NCI-H526 treated with DMSO at 0.1 percent for 48 hours (cell line): ENCODE measurements around the gene ID3.

Experiments used
- DNase-seq: peaks from one replicate; lab custom pipeline; 2025; lab: John Stamatoyannopoulos, UW

The ID3 gene

DNA sequence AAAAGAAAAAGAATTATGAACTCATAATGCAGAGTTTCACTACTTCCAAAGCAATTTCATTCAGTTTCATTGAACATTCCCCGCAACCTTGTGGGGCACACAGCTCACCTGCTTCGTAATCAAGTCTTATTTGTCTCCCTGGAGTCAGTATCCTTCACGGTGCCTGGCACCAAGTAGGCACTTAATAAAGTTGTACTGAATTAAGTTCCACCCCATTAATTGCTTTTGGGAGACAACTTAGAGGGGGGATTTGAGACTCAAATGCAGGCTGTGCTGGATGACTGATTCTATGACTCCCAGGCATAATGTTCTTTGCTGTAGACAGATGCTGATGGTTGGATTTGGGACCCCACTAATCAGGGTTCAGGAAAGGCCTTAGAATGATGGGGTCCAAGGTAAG, 6.5 kb upstream of the ID3 start:
- no peak for DNase-seq

DNA sequence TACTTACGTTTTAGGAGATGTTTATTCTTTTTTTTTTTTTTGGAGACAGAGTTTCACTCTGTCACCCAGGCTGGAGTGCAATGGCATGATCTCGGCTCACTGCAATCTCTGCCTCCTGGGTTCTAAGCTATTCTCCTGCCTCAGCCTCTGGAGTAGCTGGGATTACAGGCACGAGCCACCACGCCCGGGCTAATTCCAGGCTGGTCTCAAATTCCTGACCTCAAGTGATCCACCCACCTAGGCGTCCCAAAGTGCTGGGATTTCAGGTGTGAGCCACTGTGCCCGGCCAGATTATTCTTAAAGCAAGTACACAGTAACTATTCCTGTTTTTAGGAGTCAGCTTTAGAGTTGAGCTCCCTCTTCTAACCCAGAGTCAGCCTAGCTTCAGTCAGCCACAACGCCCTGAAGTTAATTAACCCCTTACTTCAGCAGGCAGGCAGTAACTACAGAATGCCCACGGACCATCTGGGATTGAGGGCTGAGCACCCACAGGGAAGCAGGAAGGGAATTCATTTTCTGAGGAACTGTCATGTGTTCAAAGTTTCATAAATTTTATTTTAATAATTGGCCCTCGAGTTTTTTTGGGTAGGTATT, 5.3 kb upstream of the ID3 start:
- no peak for DNase-seq

DNA sequence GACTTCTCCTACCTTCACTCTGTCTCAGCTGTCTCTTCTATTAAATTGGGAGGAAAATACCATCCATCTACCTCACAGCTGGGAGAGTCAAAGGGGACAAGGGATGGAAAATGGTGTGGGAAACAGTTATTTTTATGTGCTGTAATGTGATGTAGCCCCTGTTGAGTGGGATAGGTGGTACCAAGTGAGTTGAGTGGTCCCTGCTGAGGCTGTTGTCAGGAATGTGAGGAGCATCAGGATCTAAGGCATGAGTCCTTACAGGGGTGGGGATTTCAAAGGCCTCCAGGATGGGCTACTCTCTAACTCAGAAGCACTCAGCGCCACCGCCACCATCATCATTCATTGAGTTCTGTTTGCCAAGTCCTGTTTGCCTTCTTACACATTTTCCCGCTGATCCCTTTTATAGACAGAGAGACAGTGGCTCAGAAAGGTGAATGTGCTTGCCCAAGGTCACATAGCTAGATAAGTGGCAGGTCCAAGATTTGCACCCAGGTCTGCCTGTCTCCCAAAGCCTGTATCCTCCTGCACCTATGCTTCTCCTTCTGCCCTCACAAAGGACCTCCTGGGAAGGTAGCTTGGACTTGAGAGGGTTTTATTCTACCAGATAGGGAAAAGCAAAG, 4.6 kb upstream of the ID3 start:
- no peak for DNase-seq

DNA sequence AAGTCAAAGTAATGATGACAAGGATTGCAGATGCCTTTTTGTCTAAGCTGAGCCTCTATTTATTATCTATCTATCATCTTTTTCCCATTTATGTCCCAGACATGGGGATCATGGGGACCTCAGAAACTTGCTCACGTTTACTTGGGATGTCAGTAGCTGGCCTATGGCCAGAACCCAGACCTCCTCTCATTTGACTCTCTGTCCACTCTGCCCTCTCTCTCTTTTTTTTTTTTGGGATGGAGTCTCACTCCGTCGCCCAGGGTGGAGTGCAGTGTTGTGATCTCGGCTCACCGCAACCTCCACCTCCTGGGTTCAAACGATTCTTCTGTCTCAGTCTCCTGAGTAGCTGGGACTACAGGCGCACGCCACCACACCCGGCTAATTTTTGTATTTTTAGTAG, 3.7 kb upstream of the ID3 start:
- no peak for DNase-seq

DNA sequence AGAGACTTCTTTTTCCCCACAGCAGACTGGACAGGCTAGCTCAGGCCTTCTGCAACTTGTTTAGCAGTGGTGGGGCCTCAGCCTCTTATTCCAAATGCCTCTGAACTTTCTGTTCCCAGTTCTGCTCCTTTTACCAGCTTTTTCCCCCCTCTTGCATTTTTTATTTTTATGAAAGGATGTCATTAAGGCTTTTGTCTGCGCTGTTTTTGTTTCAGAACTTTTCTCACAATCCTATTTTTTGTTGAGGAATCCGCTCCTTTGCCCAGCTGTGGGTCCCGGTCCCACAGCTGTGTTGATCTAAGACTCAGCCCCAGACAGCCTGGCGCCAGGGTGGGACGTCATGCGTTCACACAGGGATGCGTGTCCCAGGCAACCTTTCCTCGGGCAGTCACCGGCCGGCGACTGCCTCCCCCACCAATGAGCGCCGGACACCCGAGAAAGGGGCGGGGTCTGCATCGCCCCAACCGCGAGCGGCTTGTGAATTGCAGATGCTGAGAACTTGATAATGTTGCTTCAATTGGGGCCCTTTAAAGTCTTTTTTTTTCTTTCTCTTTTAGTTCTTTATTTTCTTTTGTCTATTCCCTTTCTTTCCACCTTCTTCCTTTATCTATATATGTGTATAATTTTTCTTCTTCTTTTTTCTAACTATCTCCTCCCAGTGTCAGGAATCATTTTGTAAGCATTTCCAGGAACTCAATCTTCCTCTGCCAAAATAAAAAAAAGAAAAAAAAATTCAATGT, 3.0 kb upstream of the ID3 start:
- DNase-seq, result peak; percentile 84

DNA sequence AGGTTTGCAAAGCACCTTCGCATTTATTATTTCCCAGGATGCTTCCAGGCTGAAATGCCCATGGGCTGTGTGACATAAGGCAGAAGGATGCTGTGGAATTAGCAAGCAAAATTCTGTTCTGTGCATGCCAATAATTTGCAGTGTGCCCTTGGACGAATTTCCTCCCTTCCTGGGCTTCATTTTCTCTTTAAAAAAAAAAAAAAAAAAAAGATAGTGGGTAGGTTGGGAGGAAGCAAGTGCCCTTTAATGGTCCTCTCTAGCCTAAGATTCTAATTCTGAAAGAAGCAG, 2.5 kb upstream of the ID3 start:
- no peak for DNase-seq

DNA sequence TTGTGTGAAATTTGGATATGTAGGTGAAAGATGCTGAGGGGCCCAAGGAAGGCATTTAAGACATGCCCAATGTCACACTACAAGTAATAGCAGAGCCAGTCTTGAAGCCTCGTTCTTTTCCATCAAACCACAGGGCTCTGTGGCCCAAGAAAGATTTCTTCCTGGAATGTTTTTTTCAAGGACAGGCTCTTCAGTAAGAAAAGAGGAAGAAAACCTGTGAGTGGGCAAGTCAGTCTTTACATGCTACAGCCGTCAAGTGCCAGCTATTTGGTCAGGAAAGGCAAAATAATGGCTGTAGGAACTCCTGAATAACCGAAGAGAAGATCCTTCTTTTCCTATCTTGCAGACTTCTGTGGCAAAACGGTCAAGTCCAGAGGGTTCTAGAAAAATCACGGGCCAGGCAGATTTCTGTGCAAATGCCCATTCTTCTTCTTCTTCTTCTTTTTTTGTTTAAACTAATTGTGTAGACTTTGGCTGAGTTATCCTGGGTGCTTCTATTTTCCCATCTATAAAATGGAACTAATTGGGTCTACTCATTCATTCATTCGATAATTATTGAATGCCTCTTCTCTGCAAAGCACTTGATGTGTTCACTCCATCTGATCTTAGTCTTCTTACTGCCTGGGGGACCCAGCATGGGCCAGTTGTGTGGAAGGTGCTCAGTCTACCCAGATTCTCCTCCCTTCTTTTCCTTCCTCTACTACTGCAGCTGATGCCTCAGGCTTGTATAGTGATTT, 1.9 kb upstream of the ID3 start:
- DNase-seq, result no peak

DNA sequence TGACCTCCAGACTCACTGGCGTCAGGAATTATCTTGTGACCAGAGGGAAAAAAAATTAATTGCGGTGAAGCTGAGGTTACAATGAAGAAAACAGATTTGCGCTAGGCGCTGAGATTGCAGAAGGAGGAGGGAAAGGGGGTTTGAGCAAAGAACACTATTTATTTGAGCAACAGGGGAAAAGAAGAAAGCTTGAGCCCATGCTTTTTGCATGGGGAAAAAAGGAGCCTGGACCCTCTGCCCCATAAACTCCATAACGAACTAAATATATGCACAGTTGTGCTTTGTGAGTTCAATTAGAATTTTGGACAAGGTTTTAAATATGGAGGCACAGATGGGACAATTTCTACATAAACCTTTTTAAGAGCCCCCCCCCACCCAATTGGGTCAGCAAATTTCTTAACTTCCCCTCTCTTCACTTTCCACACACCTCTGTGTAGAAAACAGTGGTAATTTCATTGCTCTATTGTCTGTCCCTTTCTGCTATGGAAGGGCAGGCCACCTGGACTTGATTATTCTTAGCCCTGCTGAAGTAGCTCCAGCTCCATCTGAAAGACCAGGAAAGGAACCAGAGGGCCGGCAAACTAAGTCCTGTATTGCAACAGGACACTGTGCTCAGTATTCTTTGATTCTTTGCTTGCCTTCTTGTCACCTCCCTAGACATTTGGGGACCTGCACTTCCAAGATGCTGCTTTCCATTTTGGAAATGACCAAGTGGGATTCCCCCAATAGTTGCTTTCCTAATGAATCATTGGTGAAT, 862 bp upstream of the ID3 start:
- no peak for DNase-seq

DNA sequence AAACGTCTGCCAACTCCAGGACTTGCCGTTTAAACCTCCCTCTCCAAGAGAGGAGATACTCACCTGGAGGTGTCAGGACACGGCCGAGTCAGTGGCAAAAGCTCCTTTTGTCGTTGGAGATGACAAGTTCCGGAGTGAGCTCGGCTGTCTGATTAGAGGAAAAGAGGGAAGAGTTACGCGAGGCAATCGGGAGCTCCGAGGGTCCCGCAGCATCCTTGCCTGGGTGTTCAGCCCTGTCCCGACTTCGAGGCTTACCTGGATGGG, 497 bp downstream of the ID3 start:
- DNase-seq, result no peak

DNA sequence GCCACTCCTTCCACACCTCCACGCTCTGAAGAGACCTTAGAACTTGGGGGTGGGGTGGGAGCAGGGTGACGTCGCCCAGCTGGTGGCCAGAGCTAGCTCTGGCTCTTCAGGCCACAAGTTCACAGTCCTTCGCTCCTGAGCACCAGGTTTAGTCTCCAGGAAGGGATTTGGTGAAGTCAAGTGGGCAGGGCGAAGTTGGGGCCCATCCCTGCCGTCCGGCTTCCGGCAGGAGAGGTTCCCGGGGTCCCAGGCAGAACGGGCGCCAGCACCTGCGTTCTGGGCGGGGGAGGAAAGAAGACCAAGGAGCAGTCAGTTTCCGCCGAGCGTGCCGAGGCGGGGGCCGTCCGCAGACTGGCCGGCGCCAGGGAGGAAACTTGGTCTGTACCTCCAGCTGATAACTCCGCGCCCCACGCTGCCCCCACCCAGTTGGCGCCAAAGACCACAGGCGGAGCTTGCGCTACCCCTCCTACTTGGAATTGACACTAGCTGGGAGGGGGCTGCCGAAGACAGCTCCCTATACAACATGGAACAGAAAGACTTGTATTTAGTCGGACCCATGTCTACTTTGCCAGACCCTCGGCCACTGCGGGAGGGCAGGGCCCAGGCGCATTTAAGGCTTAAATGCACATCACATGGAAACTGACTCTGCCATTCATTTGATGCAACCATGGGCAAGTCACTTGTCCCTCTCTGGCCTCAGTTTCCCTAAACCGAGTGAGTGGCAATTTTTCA, 995 bp downstream of the ID3 start:
- DNase-seq, result peak; percentile 67

DNA sequence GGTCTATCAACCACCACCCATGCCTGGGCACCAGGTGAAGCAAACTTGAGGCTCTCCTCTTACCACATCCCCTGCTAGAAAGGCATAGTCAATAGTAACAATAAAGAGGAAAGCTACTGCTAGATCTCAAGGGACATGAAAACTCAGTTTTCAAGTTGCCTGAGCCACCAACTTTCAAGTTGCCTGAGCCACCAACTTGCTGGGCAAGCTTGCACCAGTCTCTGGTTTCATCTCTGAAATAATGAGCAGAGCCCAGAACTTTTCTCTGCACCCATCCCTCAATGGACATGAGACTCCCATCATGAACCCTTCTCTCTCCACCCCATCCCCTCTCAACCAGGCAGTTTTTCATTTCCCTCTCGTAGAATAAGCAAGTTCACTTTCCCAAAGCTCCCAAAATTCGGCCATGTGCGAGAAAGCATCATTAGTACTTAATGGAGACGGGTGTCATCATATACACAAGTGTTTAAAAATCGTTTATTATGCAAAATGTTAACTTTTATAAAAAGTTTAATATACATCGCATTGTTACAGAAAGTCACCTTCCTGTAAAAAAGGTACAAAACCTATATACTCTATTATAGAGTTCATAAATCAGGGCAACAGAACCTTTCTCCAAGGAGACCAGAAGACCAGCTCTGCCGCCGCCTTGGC, 1.7 kb downstream of the ID3 start:
- DNase-seq, result no peak

DNA sequence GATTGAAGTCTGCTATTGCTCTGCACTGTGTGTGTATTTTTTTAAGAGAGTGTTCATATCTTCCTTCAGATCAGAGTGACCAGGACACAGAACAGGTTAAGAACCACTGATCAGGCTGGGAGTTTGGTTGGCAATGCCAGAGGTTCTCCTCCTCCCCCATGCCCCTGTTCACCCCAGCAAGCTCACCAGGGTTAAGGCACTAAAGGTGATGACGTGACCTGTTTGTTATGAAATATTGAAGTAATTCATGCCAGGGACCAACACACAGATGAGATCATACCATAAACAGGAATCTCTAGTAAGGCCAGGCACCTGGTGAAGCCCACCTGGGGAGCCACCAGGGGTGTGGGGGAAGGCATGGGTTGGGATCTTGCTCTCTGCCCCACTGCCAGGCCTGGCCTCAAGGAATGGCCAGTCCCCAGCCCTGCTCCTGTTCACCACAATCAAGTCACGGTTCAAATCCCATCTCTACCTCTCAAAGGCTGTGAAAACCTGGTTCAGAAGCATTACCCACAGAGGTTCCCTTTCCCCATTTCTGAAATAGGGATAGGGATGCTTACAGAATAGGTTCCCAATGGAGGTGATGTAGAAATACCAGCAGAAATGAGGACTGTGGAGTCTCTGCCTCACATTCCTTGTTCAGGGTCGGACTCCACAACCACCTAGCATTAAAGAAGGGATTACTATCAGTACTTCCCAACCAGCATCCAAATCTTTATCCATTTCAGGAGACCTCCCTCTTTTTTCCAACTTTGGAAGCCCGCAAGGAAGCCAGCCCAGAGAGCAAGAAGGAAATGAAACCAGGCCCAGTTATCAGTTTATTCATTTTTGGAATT, 2.4 kb downstream of the ID3 start:
- DNase-seq, result no peak

DNA sequence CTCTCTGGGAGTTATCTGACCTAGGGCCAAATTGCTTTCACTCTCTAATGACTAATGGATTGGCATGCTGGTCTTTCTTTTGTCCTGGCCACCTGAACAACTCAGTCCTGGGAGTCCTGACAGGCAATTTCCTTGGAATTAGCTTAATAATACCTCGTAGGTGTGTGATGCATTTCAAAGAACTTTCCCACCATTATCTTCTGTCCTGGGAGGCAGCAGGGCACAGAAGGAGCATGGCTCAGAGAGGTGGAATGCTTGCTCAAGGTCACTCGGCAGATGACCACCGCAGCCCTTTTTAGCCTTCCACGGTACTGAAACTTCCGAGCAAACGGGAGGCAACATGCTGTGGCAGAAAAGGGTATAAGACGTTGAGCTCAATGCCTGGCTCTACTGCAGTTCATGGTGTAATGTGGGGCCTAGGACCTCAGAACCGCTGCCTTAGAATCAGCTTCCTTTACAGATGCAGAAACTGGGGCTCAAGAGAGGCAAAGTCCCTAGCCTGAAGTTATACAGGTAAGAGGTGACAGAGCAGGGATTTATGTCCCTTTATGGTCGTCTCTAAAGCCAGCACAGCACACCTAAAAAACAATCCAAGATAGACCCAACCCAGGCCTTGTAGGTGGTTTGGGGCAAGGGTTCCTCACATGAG, 3.2 kb downstream of the ID3 start:
- no peak for DNase-seq

DNA sequence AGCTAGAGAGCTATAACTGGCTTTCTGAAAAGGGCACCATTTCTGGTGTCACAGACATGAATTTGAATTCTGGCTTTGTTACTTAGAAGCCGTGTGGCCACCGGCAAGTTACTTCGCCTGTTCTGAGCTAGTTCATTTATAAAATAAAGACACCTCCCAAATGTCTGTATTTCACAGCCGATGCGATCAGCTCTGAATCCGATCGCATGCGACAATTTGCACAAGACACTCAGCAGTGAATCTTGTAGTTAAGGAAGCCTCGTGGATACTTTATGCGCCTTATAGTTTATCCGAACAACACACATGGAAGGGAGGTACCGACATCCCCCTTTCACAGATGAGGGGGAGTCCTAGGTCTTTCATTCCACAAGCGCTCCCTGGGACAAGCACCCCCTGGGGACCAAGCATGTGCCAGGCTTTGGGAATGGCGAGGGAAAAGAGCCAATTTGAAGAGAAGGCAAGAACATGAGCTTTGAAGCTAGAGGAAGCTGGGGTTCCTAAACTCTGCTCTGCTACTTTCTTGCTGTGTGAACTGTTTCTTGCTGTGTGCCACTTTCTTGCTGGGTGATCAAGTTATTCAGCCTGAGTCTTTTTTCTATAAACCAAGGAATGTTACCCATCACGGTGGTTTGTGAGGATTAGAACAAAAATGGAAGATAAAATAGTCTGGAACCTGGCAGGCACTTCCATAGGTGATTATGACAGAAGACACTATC, 3.9 kb downstream of the ID3 start:
- DNase-seq, result peak; percentile 24

DNA sequence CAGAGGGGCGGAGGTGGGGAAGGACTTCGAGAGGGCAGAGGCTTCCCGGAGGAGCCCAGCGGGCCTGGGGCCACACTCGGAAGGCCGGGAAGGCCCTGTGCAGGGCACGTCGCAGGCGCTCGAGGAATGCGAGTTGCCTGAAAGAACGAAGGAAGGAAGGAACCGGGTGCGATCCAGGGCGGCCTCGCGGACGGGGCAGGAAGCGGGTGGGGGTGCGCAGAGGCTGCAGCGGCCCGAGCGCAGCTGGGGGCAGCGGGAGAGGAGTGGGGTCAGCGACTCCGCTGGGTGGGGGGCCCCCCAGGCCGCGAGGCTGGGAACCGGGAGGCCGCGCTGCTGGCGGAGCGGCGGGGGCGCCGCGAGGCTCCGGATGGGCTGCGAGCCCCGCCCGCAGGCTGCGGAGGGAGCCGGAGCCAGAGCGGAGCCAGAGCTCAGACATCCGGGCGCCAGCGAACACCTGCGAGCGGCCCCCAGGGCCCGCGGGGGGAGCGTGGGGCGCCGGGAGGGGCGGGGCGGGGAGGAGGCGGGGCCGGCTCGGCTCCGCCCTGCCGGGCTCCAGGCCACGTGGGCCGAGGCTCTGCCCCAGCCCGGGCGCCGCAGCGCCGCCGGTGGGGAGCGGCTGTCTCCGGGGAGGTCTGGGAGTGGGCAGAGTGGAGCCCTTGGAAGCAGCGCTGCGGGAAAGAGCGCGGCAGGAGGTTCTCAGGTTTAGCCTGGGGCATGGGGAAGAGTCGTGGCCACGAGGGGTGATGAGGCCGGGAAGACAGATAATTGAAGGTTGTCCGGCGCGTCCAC, 4.6 kb downstream of the ID3 start:
- peak; percentile 91 for DNase-seq

DNA sequence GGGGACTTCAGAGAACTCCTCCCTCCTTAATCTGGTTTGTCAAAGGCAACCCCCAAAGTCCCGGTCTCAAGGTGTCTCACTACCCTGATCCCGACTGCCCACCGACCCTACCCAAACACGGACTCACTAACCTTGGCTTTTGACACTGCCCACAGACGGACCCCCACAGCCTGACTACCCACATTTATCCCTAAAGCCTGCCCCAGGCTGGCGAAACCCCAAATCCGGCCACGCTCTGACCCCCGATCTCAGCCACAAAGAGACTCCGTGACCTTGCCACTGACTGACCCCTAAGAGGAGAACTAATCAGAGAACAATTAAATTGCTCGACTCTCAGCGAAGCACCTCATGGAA, 5.2 kb downstream of the ID3 start:
- DNase-seq, result no peak

DNA sequence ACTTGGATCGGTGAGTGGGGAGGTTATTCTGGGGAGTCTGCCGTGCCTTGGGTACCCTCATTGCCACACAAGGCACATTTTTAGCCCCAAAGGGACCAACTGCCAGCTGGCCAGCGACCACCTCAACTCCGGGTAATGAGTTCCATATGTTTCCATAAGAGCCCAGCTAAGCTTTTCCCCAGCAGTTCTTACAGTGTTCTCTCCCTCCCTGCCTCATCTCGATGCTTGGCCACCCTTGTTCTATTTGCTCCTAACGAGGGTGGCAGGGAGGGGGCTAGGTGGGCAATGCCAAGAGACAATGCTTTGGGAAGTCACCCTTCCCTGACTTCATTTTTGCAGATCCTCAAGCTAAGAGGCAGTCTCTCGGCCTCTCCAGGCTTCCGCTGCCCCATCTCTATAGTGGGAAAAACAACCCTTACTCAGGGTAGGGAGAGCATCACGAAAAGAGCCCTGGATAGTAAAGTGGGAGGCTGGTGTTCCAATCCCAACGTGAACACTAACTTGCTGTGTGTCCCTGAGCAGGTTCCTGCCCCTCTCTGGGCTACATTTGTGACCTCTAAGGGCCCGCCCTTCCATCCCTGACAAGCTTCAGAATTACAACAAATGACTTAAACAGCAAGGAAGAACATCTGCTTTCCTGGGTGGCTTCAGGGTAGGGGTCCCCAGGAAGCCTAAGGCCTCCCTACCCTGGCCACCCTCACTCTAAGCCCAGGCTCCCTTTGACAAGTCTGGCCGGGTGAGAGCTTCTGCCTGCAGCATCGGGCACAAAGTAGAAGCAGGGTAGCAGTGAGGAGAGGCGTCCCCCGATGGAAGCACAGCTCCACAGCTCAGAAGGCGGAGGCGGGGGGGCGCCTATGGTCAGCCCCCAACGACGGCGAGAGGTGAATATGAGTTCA, 5.8 kb downstream of the ID3 start:
- no peak for DNase-seq

DNA sequence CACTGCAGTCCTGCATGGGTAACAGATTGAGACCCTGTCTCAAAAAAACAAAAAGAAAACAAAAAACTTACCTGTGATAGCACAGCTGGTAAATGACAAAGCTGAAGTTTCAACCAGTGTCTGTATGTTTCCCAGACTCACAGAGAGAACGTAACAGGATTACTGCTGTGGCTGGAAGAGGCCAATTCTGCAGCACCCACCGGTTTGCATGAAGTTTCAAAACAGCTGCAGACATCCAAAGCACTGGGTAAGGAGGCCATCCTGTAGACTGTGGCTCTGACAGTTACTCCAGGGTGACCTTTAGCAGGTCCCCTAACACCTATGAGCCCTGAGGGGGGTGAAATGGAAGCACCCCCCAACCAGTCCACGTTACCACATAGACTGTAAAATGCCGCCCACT, 7.5 kb downstream of the ID3 start:
- no peak for DNase-seq
